HUDEP-2 (cell line): Measurements from ENCODE around the gene TMEM106C.

ENCODE experiments used
- DNase-seq, 76 experiments: peaks; one replicate each; lab custom pipeline; 2025; ENCODE audit not compliant: unreplicated experiment in 76 of 76; lab: John Stamatoyannopoulos, UW

Gene TMEM106C

DNA sequence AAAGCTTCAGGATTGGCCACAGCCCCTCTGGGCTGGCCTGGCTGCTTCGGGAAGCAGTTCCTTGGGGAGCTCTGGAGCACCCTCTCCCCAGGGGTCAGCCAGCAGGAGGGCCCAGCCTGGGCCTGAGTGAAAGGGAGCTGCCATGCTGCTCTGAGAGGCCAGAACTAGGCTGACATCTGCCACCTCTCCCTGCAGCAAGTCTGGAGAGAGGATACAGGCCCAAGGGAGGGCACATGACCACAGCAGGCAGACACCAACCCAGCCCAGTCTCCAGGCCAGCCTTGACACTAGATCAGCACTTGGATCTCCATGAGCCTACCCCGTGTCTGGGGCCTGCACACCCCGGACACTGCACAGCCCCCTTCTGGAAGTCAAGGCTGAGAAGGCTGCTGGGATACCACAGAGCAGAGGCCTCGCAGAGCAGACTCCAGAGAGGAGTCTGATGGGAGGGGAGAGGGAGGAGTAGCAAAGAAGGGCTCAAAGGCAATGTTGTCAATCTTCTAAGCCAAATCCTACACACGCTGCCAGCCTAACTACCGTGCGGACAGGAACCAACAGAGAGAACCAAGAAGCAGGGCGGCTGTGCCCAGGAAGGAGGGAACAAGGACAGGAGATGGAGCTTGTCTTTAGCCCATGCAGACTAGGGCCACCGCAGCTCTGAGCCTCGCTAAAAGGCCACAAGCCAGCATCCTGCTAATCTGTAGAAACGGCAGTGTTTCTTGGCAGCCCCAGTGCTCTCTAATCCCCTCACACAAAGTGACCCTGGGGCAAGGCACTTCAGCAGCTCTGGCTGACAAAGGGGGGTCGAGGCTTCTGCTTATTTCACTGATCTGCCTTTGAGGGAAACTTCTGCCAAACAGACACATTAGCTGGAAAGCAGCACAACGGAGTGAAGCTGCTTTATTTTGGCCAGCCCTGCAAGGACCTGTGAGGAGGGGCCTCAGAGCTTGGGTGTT, 28.0 kb downstream of the TMEM106C start:
- no peak for DNase-seq

DNA sequence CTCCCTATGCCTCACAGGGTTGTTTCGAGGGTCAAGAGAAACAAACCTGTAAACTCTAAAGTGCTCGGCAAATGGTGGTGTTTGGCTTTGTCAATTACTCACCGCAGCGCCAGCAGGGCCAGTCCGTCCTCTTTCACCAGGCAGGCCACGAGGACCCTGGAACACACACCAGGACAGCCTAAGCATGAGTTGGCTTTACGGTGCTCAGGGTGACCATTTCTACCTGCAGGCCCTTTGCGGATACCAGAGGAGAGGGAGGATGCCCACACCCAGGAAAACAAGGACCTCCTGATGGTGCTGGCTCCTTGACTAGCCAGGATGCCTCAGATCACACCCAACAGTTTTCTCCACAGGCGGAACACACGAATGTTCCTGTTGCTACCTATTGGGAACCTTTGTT, 29.4 kb downstream of the TMEM106C start:
- DNase-seq, result no peak

DNA sequence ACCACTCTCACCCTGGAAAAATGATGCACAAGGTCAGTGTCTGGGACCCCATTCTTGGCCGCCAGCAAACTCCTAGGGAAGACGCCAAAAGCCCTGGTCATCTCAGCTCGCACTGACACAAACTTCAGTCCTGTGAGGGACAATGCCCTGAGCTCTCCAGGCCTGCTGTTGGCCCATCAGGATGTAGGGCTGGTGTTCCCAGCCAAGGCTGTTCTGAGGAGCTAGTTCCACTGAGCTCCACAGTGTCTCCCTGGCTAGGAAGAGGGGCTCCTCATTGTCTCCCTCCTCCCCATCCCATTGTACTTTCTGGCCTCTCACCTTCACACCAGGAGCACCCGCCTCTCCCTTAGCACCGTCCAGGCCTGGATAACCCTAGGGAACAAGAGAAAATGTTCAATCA, 30.1 kb downstream of the TMEM106C start:
- no peak for DNase-seq

DNA sequence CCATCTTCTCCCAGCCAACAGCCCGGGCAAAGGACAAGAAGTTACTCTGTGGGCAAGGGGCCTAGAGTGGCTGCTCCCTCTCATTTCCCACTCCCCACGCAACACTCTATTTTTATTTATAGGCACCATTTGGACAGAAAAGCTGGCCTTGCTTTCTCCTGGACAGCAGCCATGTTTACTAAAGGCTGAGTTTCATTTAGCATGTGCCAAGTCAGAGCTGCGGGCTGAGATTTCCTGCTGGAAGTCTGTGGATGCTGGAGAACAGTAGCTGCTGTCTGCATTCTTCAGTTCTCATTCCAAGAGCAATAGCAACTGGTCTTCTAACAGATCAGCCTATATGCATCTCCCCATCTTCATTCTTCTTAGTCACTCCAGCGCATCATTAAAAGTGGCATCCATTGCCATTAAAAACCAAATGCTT, 32.6 kb downstream of the TMEM106C start:
- no peak for DNase-seq

DNA sequence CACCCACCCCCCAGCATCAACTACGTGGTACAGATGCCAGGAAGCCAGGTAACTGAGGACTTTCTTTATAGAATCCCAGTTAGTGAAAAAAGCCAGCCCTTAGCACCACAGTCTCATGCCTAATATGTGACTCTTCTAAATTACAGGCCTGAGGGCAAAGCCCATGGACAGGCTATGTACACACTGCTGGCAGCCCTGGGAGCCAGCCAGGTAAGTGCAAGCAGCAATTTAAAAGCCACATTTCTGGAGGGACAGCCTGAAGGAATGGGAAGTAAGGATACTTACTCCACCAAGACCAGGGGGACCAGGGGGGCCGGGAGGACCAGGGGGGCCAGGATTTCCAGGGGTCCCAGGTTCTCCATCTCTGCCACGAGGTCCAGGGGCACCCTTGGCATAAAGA, 33.9 kb downstream of the TMEM106C start:
- DNase-seq, result no peak

DNA sequence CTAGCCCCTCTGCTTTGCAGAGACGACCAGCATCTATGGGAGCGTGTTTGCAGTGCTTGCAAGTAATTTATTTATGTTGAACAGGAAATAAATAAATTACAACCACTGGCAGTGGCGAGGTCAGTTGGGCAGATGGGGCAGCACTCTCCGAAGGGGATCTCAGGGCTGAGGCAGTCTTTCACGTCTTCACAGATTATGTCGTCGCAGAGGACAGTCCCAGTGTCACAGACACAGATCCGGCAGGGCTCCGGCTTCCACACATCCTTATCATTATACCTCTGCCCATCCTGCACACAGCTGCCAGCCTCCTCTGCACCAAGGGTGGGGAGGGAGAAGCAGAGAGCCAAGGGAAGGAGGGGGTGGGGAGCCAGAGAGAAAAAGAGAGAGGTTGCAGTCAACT, 36.4 kb downstream of the TMEM106C start:
- DNase-seq, result no peak

DNA sequence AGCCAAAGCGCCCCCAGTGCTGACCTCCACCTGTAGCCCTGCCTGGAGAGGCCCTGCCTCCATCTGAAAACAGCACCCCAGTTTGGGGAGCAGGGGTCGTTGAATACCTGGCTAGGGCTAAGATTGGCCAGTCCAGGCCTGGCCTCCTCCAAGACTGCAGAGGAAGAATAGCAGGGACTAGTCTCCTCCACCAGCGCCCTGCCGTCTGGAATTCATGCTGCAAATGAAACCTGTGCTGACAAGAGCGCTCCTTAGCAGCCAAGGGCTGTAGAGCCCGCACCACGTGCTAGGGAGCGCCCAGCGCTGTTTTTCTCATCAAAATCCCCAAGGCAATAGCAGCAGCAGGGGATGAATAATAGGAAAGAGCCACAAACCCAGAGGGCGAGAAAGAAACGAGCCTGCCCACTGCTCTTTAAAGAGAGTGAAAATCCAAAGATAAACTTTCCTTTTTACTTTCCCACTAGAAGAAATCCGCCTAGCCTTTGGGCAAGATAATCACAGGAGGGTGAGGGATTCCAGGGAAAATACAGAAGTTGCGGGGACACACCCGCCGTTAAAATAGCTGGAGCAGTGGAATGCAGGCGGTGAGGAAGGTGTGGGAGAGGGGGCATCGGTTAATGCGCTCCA, 37.6 kb downstream of the TMEM106C start:
- DNase-seq, result no peak

DNA sequence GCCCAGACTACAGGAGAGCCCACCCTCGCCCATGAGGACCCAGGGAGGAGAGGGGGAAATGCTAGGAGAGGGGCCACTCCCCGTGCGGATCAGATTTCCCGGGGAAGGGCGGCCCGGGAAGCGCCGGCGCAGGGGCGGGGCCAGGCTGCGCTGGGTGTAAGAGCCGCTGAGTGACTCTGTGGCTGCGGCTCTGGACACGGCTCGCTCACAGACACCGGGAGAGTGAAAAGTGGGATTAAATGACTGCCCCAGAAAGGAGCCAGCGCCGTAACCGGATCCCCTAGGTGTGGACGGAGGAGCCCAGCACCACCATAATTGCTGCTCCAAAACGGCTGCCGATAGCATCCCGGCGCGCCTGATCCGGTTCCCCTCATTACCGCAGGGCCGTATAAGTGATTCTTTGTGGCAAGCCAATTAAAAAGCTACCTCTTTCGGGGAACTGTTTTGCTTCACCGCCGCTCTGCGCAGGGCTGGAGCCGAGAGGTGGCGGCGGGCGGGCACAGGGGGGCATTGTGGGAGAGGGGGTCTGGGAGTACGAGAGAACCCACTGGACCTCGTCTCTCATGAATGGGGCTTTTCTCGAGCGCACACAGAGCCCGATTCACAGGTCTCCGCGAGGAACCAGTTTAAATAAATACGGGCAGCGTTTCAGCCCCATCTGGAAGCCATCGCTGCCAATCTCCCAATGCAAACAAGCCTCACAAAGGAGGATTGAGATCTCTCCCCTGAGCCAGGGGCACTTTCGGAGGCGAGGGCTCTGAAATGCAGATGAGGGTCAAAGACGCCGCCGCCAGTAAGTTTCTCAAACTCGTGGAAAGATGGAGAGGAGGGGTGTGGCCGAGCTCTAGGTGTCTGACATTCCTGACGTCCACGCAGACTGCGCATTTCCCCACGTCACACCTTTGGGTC, 38.4 kb downstream of the TMEM106C start:
- no peak for DNase-seq

DNA sequence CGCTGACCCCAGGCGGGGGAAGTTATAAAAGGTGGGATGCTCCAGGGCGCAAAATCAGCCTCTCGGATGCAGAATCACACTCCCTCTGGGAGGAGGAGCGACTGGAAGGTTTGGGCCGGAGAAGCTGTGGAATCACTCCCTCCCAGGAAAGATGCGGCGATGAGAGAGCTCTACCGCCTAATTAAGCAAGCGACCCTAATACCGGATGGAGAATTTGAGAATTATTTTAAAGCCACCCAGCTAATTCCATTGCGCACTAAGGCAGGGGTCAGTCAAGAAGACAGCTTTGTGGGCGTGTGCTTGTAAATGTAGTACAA, 39.0 kb downstream of the TMEM106C start:
- DNase-seq, result no peak

DNA sequence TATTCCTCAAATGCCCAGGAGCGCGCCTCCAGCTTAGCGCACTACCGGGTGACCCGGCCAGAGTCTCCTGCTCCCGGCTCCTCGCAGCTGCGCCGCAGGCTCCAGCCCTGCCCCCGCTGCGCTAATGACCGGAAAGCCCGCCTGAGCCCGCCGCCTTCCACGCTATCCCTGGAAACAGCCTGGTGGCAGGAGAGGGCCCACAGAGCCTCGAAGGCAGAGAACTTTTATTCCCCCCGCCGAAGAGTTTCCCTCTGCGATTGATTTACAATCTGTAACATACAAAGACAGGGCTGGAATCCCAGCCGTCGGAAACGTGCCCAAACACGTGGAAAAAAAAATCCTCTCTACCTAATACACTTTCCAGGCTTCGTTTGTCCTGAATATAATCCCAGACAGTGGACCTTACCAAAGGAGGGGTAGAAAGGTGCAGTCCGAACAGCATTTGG, 39.4 kb downstream of the TMEM106C start:
- no peak for DNase-seq

DNA sequence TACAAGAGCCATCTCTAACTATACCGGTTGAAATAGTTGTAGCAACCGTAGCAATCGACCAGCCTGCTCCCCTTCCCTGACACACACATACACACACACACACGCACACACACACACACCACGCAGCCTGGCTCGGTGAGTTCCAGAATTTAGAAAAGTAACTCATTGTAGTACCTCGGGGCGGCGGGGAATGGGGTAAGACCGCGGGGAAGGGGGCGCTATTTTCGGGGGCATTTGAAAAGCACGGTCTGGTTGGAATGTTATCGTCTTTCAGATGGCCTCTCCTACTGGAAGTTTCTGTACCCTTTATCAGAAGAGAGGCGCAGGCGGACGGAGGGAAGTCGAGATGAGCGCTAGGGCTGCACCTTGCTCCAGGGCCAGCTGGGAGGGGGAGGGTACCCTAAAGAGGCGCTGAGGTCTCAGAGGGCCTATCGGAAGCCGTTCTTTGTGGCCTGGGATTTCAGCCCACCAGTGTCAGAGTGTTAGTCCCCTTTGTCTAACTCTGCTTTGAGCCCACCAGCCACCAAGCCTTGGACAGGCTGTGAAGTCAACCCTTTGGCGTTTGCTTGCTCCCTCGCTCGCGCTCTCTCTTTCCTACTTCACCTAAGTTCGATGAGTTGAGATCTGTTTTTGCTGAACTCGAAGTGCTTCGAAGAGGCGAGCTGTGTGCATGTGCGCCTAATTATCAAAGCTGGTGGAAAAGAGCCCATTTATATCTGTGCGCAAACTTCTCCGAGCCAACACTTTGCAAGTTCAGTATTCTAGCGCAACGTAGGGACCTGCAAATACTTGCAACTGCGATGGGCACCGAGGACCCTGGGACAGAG, 40.0 kb downstream of the TMEM106C start:
- DNase-seq, result no peak

DNA sequence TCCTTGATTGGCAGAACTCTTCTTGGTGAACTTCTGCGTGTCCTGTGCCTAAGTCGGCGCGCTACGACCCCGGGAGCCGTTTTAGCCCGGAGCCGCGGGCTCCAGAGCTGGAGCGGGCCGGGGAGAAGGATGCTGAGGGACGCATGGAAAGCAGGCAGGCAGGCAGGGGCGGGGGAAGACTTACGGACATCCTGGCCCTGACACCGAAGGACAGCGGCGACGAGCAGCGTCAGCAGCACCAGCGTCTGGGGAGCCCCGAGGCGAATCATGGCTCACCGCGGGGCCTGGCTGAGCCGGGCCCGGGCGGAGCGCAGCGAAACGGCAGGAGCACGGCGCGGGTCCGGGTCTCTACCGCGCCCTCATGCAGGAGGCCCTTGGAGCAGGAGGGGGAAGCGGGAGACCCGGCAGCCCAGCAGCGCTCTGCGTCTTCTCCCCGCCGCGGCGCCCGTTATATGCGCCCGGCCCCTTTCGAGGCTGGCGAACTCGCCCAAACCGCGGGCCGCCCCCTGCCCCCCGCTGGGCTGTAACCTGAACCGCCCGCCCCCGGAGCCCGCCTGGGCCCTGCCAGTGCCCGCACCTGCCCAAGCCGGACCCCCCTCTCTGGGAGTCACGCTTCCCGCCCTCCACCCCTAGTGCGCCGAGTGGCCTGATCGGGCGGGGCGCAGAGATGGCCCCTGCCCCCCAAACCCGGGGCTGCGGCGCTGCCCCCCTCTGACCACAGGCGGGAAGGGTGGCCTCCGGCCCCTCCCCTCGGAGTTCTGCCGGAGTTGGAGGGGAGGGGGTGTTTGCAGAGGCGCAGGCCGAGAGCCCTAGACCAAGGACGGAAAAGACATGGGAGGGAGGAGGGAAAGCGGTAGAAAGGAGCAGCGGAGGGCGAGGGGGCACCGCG, 40.9 kb downstream of the TMEM106C start, which contains the start of gene COL2A1:
Gene COL2A1 (minus strand): TSS at position 424 of the 889 bp plus-strand sequence. CDS start 155 bp downstream, at position 269.
- no peak for DNase-seq

DNA sequence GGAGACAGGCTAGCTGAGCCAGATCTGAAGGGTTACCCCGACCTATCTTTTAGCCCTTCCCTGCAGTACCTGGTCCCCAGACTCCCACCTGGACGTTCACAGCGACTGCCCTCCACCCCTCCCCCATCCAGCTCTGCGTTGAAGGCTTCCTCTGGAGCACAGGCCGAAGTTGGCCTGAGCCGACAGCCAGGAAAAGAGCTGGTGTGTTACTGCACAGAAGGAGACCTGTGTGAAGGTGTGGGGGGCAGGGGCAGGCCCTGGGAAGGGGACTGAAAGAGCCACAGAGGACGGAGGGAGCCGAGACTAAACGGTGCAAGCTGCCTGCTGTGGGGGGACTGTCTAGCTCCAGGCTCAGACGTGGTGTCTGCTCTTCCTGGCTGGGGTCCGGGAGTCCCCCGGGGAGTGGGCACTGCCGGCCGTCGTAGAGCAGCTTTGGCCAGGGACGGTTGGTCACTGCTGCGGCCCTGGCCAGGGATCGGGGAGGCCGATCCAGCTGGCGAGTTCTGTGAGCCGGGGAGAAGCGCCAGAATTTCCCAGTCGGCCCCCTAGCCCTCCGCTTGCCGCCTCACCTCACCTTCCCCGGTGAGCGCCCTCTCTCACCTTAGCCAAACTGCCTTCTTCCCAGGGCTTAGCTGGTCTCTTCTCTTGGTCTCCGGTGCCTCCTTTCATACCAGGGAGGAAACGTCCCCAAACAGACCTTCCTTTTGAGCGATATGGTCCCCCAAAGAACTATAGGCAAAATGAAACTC, 41.8 kb downstream of the TMEM106C start:
- no peak for DNase-seq

DNA sequence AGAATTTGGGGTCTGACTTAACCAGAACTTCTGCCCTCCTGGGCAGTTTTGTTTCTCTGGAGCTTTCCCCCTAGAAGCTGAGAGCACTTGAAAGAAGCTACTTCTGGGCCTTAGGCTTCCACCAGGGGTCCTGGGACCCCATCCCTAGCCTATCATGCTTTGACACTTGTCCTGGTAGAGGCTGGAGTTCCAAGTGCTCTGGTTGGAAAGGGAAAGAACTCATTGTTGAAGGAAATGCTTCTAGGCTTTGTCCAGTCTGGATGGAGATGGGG, 42.3 kb downstream of the TMEM106C start:
- no peak for DNase-seq

DNA sequence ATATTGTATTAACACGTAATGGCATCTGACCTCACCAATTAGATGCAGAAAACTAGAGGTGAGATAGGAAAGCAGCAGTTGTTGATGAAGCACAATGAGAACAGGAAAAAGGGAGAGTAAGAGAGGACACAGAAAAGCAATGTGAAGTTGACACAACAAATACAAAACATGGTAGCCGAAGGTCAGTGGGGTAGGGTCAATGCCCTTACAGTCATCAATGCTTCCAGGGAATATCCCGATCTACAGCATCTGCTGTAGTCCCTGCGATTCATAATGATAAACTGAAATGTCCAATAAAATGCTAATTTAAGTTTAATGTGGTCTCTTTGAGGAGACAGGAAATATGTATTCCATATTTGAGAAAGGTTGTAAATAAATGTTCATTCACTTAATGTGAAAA, 43.8 kb downstream of the TMEM106C start:
- no peak for DNase-seq

DNA sequence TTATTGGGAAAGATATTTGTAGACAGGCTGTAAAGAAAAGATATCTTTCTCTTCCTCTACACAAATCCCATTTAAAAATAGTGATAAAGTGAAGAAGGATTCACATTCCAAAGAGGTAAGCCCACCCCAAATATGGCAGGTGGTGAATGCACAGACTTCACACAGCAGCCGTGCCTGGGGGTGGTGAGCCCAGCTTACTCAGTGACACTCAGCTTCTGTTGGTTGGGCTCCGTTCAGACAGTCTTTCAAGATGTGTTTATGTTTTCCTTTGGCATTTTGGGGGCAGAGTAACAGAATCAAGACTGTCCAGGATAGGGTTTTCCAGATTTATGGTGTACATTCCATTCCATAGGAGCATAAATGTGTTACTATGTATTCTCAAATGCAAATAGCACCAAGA, 45.0 kb downstream of the TMEM106C start:
- no peak for DNase-seq

DNA sequence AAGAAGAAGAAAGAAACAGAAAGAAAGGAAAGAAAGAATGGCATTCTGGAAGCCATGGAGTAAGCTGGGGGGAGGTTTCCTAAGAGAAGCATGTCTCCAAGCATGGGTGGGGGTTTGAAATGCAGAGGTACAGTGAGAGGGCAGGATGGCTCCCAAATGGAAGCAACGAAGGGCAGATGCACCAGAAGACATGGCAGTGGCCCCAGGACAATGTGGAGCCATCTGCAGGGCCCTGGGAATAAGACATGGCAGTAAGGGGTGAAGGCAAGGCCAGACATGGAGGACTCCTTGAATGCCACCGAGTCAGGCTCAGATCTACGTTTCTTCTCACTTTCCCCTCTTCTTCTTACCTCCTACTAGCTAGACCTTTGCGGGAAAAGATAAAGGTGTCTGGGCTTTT, 45.6 kb downstream of the TMEM106C start:
- DNase-seq, result no peak

DNA sequence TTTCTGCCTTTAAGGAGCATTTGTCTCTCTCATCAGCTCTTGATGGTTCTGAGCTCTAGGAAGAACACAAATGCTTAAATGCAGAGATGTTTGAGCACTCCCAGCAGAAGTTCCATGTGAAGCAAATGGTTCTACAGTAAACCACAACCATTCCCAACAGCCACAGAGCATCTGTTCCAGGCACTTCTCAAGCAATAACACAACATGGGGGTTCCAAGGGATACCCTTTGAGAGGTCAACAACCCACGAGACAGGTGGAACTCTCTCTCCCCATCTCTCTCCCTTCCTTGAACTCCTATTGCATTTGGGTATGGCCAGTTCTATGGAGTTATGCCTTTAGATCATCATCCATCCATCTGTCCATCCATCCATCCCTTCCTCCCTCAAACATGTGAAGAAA, 46.1 kb downstream of the TMEM106C start:
- no peak for DNase-seq
